Neural progenitor cell (in vitro differentiated cells): ENCODE data around the gene GPR39.
A peak's percentile ranks its signal among the peaks of the same experiment; 100 is the strongest.

Source experiments
- EZH2 ChIP-seq: fragments of 200-600 bp; sonication (generic); IDR thresholded peaks from 2 replicates; pipeline ENCODE4 v1.6.1; 2017; ENCODE audit warnings: antibody characterized with exemption, mild to moderate bottlenecking, moderate library complexity
- TF ChIP-seq, protein P1 (sequence below): fragments of 200-600 bp; sonication (generic); IDR thresholded peaks from 2 replicates; pipeline ENCODE4 v1.5.1; 2017; ENCODE audit warnings: antibody characterized with exemption, mild to moderate bottlenecking

- TF ChIP-seq, protein P1, sequence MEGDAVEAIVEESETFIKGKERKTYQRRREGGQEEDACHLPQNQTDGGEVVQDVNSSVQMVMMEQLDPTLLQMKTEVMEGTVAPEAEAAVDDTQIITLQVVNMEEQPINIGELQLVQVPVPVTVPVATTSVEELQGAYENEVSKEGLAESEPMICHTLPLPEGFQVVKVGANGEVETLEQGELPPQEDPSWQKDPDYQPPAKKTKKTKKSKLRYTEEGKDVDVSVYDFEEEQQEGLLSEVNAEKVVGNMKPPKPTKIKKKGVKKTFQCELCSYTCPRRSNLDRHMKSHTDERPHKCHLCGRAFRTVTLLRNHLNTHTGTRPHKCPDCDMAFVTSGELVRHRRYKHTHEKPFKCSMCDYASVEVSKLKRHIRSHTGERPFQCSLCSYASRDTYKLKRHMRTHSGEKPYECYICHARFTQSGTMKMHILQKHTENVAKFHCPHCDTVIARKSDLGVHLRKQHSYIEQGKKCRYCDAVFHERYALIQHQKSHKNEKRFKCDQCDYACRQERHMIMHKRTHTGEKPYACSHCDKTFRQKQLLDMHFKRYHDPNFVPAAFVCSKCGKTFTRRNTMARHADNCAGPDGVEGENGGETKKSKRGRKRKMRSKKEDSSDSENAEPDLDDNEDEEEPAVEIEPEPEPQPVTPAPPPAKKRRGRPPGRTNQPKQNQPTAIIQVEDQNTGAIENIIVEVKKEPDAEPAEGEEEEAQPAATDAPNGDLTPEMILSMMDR = no peak
- TF ChIP-seq EZH2 = peak; percentile 2
Observed at GRCh38 chr2:132416723-132417395, at the start of gene GPR39.
